Measurements from ENCODE around the gene PTH1R.

GRCh38 chr3:46932455-46933225 lies 55.1 kb downstream of the PTH1R start:
- no peak for TF ChIP-seq EZH2 (IDR thresholded peaks at IDR 0.05; ENCODE audit: low read length)
- TF ChIP-seq CTCF (optimal IDR thresholded peaks at IDR 0.05 in 1 of 3, IDR thresholded peaks at IDR 0.05 in 1 of 3, conservative IDR thresholded peaks at IDR 0.05 in 1 of 3; ENCODE audit: extremely low read depth in 1 of 3, insufficient read depth in 2 of 3, low read length in 3 of 3), result peak in 1 of 3 experiments; percentile 8
